22Rv1 (cell line): Measurements from ENCODE around the gene PPP6R3.

ENCODE experiments used
- ZFX ChIP-seq: fragments of 450-650 bp; IDR thresholded peaks from 2 replicates; pipeline ENCODE4 v1.6.1; 2017; ENCODE audit warnings: antibody characterized with exemption, borderline replicate concordance
- TF ChIP-seq, protein P1 (sequence below): fragments of 450-650 bp; IDR thresholded peaks from 2 replicates; pipeline ENCODE4 v1.5.1; 2017; ENCODE audit warnings: mild to moderate bottlenecking

DNA sequence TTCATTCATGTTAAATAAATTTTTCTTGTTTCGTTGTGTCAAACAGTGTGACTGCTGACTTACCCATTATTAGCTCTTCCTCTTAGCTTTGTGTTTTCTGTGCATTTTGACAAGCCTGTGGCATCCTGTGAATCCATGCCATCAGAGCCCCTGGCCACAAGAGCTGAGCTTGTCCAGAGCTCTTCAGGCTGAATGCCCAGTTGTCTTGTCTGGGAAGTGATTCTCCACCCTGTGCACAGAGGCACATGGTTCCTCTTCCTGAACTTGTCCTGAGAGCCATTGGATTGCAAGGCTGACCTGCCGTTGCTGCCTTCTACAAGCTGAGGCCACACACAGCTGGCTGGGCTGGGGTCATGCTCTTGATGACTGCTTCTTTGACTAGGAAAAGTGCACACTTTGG lies 64.1 kb downstream of the PPP6R3 start:
- TF ChIP-seq, protein P1, sequence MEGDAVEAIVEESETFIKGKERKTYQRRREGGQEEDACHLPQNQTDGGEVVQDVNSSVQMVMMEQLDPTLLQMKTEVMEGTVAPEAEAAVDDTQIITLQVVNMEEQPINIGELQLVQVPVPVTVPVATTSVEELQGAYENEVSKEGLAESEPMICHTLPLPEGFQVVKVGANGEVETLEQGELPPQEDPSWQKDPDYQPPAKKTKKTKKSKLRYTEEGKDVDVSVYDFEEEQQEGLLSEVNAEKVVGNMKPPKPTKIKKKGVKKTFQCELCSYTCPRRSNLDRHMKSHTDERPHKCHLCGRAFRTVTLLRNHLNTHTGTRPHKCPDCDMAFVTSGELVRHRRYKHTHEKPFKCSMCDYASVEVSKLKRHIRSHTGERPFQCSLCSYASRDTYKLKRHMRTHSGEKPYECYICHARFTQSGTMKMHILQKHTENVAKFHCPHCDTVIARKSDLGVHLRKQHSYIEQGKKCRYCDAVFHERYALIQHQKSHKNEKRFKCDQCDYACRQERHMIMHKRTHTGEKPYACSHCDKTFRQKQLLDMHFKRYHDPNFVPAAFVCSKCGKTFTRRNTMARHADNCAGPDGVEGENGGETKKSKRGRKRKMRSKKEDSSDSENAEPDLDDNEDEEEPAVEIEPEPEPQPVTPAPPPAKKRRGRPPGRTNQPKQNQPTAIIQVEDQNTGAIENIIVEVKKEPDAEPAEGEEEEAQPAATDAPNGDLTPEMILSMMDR: no peak
- no peak for TF ChIP-seq ZFX
